Renal cortex interstitium (tissue), 11 donors: ENCODE results near the gene SLCO4A1. TPM values are rescaled to one million over a fixed set of nuclear protein-coding genes. Genes with fewer than 3 reads are reported as not detected.

Experiments used
- DNase-seq, 11 donors: peaks; one replicate each; pipeline ENCODE4 v3.0.0-alpha.2; 2013; ENCODE audit warnings: low read depth in 9 of 11, low spot score in 4 of 11; ENCODE audit errors: extremely low read depth in 1 of 11
- polyA plus RNA-seq, 3 donors: library from polyadenylated mRNA; unstranded; fragments of 120-200 nt; gene quantifications; one replicate each; pipeline ENCODE4 v1.2.1, GENCODE V29; 2013; ENCODE audit not compliant: insufficient read length in 3 of 3

The SLCO4A1 gene
- polyA plus RNA-seq, 3 donors = 3.3 to 20.5 (median 4.2) TPM

GRCh38 chr20:62691487-62691886, 49.2 kb downstream of the SLCO4A1 start:
- DNase-seq = no peak

- no peak for DNase-seq
These were observed 49.9 kb downstream of the SLCO4A1 start for GRCh38 chr20:62692176-62692575.

- no peak for DNase-seq
These were observed 50.7 kb downstream of the SLCO4A1 start for GRCh38 chr20:62692801-62693523.

- DNase-seq = no peak
These were observed 51.2 kb downstream of the SLCO4A1 start for GRCh38 chr20:62693524-62693922.

- no peak for DNase-seq
These were observed 51.8 kb downstream of the SLCO4A1 start for GRCh38 chr20:62694106-62694505.

- no peak for DNase-seq
These were observed 52.6 kb downstream of the SLCO4A1 start for GRCh38 chr20:62694868-62695267.

GRCh38 chr20:62695448-62696414, 53.4 kb downstream of the SLCO4A1 start:
- no peak for DNase-seq

GRCh38 chr20:62696434-62696957, 54.2 kb downstream of the SLCO4A1 start:
- DNase-seq = no peak

- no peak for DNase-seq
These were observed 54.7 kb downstream of the SLCO4A1 start for GRCh38 chr20:62696989-62697388.

GRCh38 chr20:62697468-62697912, 55.2 kb downstream of the SLCO4A1 start:
- no peak for DNase-seq

GRCh38 chr20:62698231-62698630, 55.9 kb downstream of the SLCO4A1 start:
- no peak for DNase-seq

- DNase-seq = no peak
These were observed 57.0 kb downstream of the SLCO4A1 start for GRCh38 chr20:62699296-62699695.

GRCh38 chr20:62699741-62700140, 57.4 kb downstream of the SLCO4A1 start:
- no peak for DNase-seq

- DNase-seq = no peak
These were observed 58.1 kb downstream of the SLCO4A1 start for GRCh38 chr20:62700261-62700930.

GRCh38 chr20:62701161-62702012, 59.1 kb downstream of the SLCO4A1 start:
- DNase-seq = no peak

- no peak for DNase-seq
These were observed 59.7 kb downstream of the SLCO4A1 start for GRCh38 chr20:62702013-62702300.

GRCh38 chr20:62702895-62703852, 60.9 kb downstream of the SLCO4A1 start:
- no peak for DNase-seq

GRCh38 chr20:62703853-62704228, 61.5 kb downstream of the SLCO4A1 start:
- DNase-seq = no peak
